Neuron (in vitro differentiated cells): ENCODE data around the gene USP30.
A peak's percentile ranks its signal among the peaks of the same experiment; 100 is the strongest.

Source experiments
- H2AFZ ChIP-seq: one replicate; pipeline ENCODE4 v1.6.1; 2013; ENCODE audit warnings: low read depth, mild to moderate bottlenecking, inconsistent platforms, low read length, moderate library complexity
- H3K27me3 ChIP-seq: one replicate; pipeline ENCODE4 v1.6.1; 2013; ENCODE audit warnings: low read length; ENCODE audit not compliant: insufficient read depth
- H3K36me3 ChIP-seq: one replicate; pipeline ENCODE4 v1.6.1; 2013; ENCODE audit warnings: low read length; ENCODE audit not compliant: insufficient read depth
- H3K4me1 ChIP-seq: one replicate; pipeline ENCODE4 v1.6.1; 2013; ENCODE audit warnings: low read length; ENCODE audit not compliant: insufficient read depth
- H3K4me3 ChIP-seq: 2 replicates; pipeline ENCODE4 v1.5.1; 2013; ENCODE audit warnings: mild to moderate bottlenecking, low read length, moderate library complexity
- H3K9me3 ChIP-seq: one replicate; pipeline ENCODE4 v1.6.1; 2013; ENCODE audit warnings: low read length

The USP30 gene

DNA sequence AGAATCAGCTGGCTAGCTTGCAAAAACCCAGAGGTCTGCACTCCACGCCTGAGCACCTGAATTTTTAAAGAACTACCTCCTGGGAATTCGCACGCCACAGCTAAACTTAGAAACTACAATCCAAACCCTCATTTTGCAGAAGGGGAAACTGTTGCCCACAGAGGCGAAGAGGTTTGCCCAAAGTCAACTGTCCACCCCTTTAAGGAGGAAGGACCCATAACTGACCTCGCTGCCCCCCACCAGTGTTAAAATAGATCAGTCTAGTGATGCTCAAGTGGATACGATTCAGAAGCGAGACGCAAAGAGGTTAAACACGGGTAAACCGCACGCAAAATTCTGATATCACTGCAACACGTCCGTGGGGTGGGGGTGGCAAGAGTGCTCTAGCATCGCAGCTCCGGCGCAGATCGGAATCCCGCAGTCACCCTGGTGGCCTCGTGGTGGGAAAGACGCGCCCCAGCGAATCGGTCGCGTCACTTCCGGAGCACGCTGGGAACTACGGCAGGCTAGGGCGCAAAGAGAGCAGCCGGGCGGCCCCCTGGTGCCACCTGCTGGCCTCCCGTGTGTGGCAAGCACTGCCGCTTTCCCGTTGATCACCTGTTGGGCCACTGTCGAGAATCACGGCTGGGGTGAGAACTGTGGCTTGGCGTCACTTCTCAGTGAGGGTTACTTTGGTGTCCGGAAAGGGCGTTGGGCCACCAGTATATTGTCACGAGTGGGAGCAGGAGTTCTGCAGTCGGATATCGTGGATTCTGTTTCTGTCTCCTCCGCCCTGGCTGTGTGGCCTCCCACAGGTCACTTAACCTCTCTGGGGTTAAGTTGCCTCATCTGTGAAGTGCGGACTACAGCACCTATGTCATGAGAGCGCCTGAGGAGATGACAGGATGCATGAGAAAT is 40.9 kb downstream of the USP30 start, which contains the start of gene ALKBH2:
TSS of gene ALKBH2 (minus strand) at position 451 of the 897 bp plus-strand sequence. CDS start 686 bp downstream, outside the sequence.
- peak within 1 kb of the TSS; percentile 67 for H3K4me3 ChIP-seq

DNA sequence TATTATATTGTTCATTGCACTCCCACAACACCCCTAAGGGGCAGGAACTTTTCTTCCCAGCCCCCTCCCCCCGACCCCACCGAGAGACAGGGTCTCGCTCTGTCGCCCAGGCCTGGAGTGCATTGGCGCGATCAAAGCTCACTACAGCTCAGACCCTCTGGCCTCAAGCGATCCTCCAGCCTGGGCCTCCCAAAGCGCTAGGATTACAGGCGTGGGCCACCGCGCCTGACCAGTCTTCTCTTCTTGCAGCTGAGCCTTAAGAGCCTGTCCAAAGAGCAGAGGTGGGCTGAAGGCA is 44.7 kb downstream of the USP30 start:
- no peaks in the 10 kb centered on the region for H3K9me3 ChIP-seq
- no peaks in the 10 kb centered on the region for H3K27me3 ChIP-seq
- H3K4me3 ChIP-seq, result peak overlapping the region; percentile 58
- peaks cover 22% of the 10 kb centered on the region for H3K4me1 ChIP-seq
- H2AFZ ChIP-seq, result peak overlapping the region; percentile 88
- peaks cover 28% of the 10 kb centered on the region for H3K36me3 ChIP-seq

More for the DNA sequence above, 40.9 kb downstream of the USP30 start, which contains the start of gene ALKBH2:
- Histone ChIP-seq H3K9me3 (no peaks in the 10 kb centered on the region), H3K4me1 (peaks cover 10% of the 10 kb centered on the region), H3K36me3 (peaks cover 25% of the 10 kb centered on the region), H2AFZ (peak within 1 kb of the TSS; percentile 57), H3K27me3 (no peaks in the 10 kb centered on the region)

DNA sequence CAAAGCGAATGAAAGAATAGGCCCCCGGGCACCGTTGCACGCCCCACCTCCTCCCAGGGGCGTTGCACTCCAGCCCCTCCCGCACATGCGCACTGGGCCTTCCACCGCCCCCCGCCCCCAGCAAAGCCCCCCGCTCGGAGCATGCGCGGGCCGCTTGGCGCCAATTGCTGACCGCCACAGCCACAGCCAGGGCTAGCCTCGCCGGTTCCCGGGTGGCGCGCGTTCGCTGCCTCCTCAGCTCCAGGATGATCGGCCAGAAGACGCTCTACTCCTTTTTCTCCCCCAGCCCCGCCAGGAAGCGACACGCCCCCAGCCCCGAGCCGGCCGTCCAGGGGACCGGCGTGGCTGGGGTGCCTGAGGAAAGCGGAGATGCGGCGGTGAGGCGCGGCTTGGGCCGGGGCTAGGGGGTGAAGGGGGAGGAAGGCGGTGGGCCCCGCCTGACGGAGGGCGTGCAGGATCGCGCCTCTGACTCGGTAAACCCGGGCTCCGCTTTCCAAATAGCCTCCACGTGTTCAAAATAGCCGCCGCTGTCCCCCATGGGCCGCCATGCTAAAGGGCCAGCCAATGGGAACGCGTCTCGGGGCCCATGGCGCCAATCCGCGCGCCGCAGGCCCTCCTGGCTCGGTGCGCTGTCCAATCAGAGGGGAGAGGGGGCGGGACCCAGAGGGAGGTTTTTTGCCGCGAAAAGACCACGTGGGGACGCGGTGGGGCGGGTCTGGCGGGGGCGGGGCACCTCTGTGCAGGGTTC is 45.2 kb downstream of the USP30 start, which contains the start of gene UNG:
TSS of gene UNG (plus strand) at position 163 of the 748 bp plus-strand sequence. CDS start at position 246, 83 bp downstream.
- H3K4me3 ChIP-seq, result peak within 1 kb of the TSS; percentile 87
- H2AFZ ChIP-seq, result peak within 1 kb of the TSS; percentile 91
- H3K4me1 ChIP-seq, result peaks cover 18% of the 10 kb centered on the region
- no peaks in the 10 kb centered on the region for H3K9me3 ChIP-seq
- no peaks in the 10 kb centered on the region for H3K27me3 ChIP-seq
- H3K36me3 ChIP-seq, result peaks cover 33% of the 10 kb centered on the region

DNA sequence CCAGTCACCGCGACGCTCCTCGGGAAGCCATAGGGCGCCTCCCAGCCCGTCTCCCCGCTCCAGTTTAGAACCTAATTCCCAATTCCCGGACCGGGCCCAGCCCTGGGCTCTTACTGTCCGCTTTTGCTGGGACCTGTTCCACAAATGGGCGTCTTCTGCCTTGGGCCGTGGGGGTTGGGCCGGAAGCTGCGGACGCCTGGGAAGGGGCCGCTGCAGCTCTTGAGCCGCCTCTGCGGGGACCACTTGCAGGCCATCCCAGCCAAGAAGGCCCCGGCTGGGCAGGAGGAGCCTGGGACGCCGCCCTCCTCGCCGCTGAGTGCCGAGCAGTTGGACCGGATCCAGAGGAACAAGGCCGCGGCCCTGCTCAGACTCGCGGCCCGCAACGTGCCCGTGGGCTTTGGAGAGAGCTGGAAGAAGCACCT is 45.8 kb downstream of the USP30 start:
- peaks cover 37% of the 10 kb centered on the region for H3K36me3 ChIP-seq
- H3K4me1 ChIP-seq, result peaks cover 13% of the 10 kb centered on the region
- no peaks in the 10 kb centered on the region for H3K27me3 ChIP-seq
- H3K4me3 ChIP-seq, result peak overlapping the region; percentile 87
- no peaks in the 10 kb centered on the region for H3K9me3 ChIP-seq
- peak overlapping the region; percentile 91 for H2AFZ ChIP-seq

DNA sequence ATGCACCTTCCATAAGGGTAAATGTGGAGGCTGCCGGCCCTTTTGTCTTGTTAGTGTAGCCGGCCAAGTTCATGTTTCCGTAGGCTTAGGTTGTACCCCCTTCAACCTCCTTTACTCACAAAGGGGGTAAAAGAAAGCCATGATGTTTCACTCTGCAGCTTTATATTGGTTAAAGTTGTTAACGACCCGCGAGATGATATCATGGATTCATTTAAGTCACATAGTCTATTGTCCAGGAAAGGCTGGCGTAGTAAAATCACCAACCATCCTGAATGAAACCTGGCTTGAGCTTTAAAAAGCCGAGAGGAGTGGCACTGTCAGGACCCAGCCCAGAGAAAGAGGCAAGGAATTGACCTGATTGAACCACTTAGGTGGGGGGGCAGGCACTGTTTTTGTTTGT is 46.3 kb downstream of the USP30 start:
- no peaks in the 10 kb centered on the region for H3K27me3 ChIP-seq
- peaks cover 41% of the 10 kb centered on the region for H3K36me3 ChIP-seq
- H3K9me3 ChIP-seq, result no peaks in the 10 kb centered on the region
- H3K4me1 ChIP-seq, result peaks cover 12% of the 10 kb centered on the region
- peak overlapping the region; percentile 91 for H2AFZ ChIP-seq
- H3K4me3 ChIP-seq, result peak overlapping the region; percentile 87

DNA sequence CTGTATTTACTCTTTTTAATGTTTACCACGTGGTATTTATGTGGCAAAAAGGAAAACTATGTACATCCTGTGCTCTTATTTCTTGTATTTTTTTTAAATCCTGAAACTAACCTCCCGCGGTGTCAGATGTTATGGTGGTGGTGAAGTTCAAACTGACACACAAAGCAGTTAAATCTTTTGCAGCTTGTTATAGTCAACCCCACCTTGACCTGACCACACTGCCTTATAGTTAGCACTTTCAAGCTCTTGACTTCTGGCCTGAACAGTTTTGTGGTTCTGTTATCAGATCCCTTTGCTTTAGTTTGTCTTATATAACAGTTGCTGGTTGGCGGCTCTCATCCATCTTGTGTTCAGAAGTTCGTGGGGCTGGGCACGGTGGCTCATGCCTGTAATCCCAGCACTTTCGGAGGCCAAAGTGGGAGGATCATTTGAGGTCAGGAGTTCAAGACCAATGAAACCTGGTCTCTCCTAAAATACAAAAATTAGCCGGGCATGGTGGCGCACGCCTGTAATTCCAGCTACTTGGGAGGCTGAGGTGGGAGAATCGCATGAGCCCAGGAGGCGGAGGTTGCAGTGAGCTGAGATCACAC is 47.1 kb downstream of the USP30 start:
- H3K4me3 ChIP-seq, result peak overlapping the region; percentile 87
- peaks cover 12% of the 10 kb centered on the region for H3K4me1 ChIP-seq
- H2AFZ ChIP-seq, result no peak overlapping the region
- peaks cover 49% of the 10 kb centered on the region for H3K36me3 ChIP-seq
- no peaks in the 10 kb centered on the region for H3K27me3 ChIP-seq
- H3K9me3 ChIP-seq, result no peaks in the 10 kb centered on the region

DNA sequence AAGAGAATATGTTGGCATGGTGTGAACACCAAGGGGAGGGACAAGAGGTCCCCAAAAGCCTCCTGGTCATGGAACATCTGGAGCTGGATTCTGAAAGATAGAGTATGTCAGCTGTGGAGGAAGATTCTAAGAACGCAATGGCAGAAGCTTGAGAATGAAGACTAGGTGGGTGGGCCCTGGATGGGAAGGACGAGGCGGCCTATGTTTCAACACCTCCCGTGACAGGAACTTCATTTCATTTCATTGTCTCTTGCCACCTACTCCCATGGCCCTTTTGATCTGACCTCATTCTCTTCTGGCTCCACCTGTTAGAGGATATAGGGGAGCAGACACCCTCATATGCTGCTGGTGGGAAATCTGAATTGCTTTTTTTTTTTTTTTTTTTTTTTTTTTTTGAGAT is 48.4 kb downstream of the USP30 start:
- H3K4me3 ChIP-seq, result no peak overlapping the region
- no peaks in the 10 kb centered on the region for H3K9me3 ChIP-seq
- no peaks in the 10 kb centered on the region for H3K27me3 ChIP-seq
- peaks cover 12% of the 10 kb centered on the region for H3K4me1 ChIP-seq
- H3K36me3 ChIP-seq, result peaks cover 60% of the 10 kb centered on the region
- no peak overlapping the region for H2AFZ ChIP-seq

DNA sequence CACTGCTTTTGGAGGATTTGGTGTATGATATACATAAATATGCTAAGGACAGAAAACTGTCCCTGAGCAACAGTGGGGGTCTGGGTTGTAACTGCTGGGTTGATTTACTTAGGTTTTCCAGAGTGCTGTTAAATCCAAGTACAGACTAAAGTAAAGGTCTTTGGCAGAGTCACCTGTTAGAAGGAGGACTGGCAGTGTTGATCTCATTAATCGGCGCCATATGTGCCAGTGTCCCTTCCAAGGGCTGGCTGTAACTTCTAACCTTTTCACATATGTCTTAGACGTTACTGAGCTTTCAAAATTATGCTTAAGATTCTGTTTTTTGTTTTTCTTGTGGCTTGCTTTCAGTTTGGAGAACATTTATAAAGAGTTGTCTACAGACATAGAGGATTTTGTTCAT is 50.1 kb downstream of the USP30 start:
- Histone ChIP-seq H3K9me3 (no peaks in the 10 kb centered on the region), H3K27me3 (no peaks in the 10 kb centered on the region), H2AFZ (no peak overlapping the region), H3K4me1 (peaks cover 12% of the 10 kb centered on the region), H3K36me3 (peaks cover 70% of the 10 kb centered on the region), H3K4me3 (no peak overlapping the region)

DNA sequence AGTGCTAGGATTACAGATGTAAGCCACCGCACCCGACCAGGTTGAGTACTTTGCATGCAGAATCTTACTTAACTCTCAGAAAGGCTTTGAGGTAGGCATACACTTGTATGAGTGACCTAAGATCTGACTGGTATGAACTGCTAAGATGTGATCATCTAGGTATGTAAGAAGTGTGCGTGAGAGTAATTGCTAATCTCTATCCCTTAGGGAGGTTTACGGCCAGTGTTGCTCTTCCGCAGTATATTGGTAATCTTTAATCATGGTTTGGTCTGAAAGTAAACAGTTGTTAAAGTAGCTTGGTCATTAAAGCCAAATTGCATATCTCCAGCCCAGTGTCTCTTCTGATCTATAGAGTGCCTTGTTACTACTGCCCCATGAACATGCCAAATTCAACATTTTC is 52.8 kb downstream of the USP30 start:
- peaks cover 6% of the 10 kb centered on the region for H3K4me1 ChIP-seq
- H3K36me3 ChIP-seq, result peaks cover 82% of the 10 kb centered on the region
- no peak overlapping the region for H2AFZ ChIP-seq
- H3K4me3 ChIP-seq, result no peak overlapping the region
- no peaks in the 10 kb centered on the region for H3K9me3 ChIP-seq
- no peaks in the 10 kb centered on the region for H3K27me3 ChIP-seq

DNA sequence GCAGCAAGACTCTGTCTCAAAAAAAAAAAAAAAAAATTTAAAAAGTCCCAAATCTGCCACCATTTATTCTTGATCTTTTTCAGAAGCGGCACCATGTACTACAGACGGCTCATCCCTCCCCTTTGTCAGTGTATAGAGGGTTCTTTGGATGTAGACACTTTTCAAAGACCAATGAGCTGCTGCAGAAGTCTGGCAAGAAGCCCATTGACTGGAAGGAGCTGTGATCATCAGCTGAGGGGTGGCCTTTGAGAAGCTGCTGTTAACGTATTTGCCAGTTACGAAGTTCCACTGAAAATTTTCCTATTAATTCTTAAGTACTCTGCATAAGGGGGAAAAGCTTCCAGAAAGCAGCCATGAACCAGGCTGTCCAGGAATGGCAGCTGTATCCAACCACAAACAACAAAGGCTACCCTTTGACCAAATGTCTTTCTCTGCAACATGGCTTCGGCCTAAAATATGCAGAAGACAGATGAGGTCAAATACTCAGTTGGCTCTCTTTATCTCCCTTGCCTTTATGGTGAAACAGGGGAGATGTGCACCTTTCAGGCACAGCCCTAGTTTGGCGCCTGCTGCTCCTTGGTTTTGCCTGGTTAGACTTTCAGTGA is 57.5 kb downstream of the USP30 start:
- no peaks in the 10 kb centered on the region for H3K9me3 ChIP-seq
- peaks cover 42% of the 10 kb centered on the region for H3K36me3 ChIP-seq
- peaks cover 19% of the 10 kb centered on the region for H3K4me1 ChIP-seq
- no peak overlapping the region for H3K4me3 ChIP-seq
- no peak overlapping the region for H2AFZ ChIP-seq
- H3K27me3 ChIP-seq, result no peaks in the 10 kb centered on the region

DNA sequence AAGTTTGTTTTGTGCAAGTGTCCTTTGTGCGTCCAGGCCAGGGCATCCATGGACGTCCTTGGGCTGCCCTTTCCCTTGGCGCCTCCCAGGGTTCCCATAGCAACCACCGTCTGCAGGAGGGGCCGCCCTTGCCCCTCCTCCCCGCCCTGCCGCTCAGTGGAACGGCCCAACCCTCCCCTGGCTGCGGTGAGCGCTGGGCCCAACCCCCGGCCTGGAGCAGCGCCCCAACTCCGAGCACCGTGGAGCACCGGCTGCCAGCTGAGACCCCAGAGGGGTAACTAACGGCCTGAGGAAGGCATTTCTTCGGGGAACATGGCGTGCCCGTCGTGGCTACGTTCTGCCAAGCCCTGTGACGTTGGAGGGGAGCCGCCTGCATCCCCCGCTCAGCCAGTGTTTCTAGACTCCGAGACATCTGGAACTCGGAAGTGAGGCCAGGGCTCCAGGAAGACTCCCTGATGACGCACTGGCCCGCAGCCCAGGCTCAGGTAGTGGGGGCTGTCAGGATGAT is 58.7 kb downstream of the USP30 start:
- Histone ChIP-seq H3K27me3 (no peaks in the 10 kb centered on the region), H3K4me3 (no peak overlapping the region), H2AFZ (no peak overlapping the region), H3K4me1 (peaks cover 26% of the 10 kb centered on the region), H3K36me3 (peaks cover 32% of the 10 kb centered on the region), H3K9me3 (no peaks in the 10 kb centered on the region)

DNA sequence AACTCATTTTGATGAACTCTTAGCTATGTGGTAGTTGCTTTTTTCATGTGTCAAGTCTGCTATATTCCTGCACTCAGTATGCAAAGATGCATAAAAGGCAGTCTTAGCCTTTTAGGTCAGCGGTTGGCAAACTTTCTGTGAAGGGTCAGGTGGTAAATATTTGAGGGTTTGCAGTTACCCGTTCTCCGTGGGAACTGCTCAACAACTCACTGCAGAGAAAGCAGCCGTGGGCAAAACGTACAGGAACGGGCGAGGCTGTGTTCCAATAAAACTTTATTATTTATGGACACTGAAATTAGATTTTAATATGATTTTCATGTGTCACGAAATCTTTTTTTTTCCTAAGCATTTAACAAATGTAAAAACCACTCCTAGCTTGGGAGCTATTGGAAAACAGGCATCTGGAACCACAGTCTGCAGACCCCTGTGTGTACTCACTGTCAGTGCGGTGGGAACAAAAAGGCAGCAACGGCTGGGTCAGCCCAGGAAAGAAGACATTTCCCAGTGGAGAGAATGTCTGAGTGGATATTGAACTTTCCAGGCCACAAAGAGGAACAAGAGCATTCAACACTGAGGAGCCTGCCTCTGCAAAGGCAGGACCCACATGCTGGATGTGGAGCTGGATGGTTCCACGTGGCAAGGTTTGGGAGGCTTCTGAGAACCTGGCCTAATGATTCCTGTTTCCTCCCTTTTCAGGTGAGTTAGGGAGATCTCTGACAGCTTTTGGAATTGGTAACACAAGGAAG is 60.5 kb downstream of the USP30 start:
- no peak overlapping the region for H3K4me3 ChIP-seq
- no peak overlapping the region for H2AFZ ChIP-seq
- peaks cover 22% of the 10 kb centered on the region for H3K36me3 ChIP-seq
- no peaks in the 10 kb centered on the region for H3K27me3 ChIP-seq
- peaks cover 27% of the 10 kb centered on the region for H3K4me1 ChIP-seq
- H3K9me3 ChIP-seq, result no peaks in the 10 kb centered on the region
